DOHH2 (cell line): ENCODE data around the gene DACH1.

Experiments used
- H3F3A ChIP-seq: fragments of 200-600 bp; sonication (generic), shearing (Covaris generic); 2 replicates; pipeline ENCODE4 v1.6.0; 2016; ENCODE audit warnings: antibody characterized with exemption, mild to moderate bottlenecking; ENCODE audit not compliant: control insufficient read depth, insufficient read depth
- H3K27ac ChIP-seq: fragments of 200-600 bp; sonication (generic); 2 replicates; pipeline ENCODE4 v1.5.1; 2014; ENCODE audit warnings: low read depth, mild to moderate bottlenecking, low read length, moderate library complexity
- H3K27me3 ChIP-seq: fragments of 200-600 bp; sonication (generic); 2 replicates; pipeline ENCODE4 v1.6.1; 2014; ENCODE audit warnings: mild to moderate bottlenecking, low read length, mixed read lengths; ENCODE audit not compliant: control insufficient read depth
- H3K36me3 ChIP-seq: fragments of 200-600 bp; sonication (generic); 2 replicates; pipeline ENCODE4 v1.6.1; 2014; ENCODE audit warnings: mild to moderate bottlenecking, low read length, moderate library complexity, mixed read lengths; ENCODE audit not compliant: control insufficient read depth
- H3K4me1 ChIP-seq: fragments of 200-600 bp; sonication (generic); 2 replicates; pipeline ENCODE4 v1.6.1; 2014; ENCODE audit warnings: mild to moderate bottlenecking, low read length, mixed read lengths; ENCODE audit not compliant: control insufficient read depth
- H3K4me2 ChIP-seq: fragments of 200-600 bp; sonication (generic); 2 replicates; pipeline ENCODE4 v1.6.0; 2014; ENCODE audit warnings: mild to moderate bottlenecking, low read length, moderate library complexity
- H3K4me3 ChIP-seq: fragments of 200-600 bp; sonication (generic); 2 replicates; pipeline ENCODE4 v1.5.1; 2014; ENCODE audit warnings: mild to moderate bottlenecking, low read length, mixed read lengths
- H3K79me2 ChIP-seq: fragments of 200-600 bp; sonication (generic); 2 replicates; pipeline ENCODE4 v1.6.1; 2014; ENCODE audit warnings: mild to moderate bottlenecking, low read length, mixed read lengths; ENCODE audit not compliant: control insufficient read depth
- H3K9me2 ChIP-seq: fragments of 200-600 bp; sonication (generic); replicated peaks from 2 replicates; pipeline ENCODE4 v1.6.1; 2014; ENCODE audit warnings: mild to moderate bottlenecking, low read length, mixed read lengths; ENCODE audit not compliant: control insufficient read depth
- H3K9me3 ChIP-seq: fragments of 200-600 bp; sonication (generic); 2 replicates; pipeline ENCODE4 v1.6.1; 2014; ENCODE audit warnings: antibody characterized with exemption, low read length, mixed read lengths; ENCODE audit not compliant: control insufficient read depth, insufficient read depth
- H4K20me1 ChIP-seq: fragments of 200-600 bp; sonication (generic); 2 replicates; pipeline ENCODE4 v1.6.0; 2014; ENCODE audit warnings: low read depth, mild to moderate bottlenecking, antibody characterized with exemption, low read length, moderate library complexity; ENCODE audit not compliant: control insufficient read depth, insufficient read depth
- CTCF ChIP-seq: fragments of 200-600 bp; sonication (generic); IDR thresholded peaks from one replicate; pipeline ENCODE4 v1.5.1; 2014; ENCODE audit warnings: antibody characterized with exemption, mild to moderate bottlenecking, low read depth, low read length; ENCODE audit not compliant: poor library complexity, severe bottlenecking
- EZH2phosphoT487 ChIP-seq: fragments of 200-600 bp; sonication (generic); IDR thresholded peaks from 2 replicates; pipeline ENCODE4 v1.6.1; 2017; ENCODE audit warnings: borderline replicate concordance, mild to moderate bottlenecking, antibody characterized with exemption, low read length, moderate library complexity, mixed read lengths

The DACH1 gene

GRCh38 chr13:71618159-71618558 lies 248.8 kb downstream of the DACH1 start:
- Histone ChIP-seq H3K4me3 (no peak overlapping the region), H3K9me3 (no peaks in the 10 kb centered on the region), H3K4me1 (no peaks in the 10 kb centered on the region), H3K27me3 (no peaks in the 10 kb centered on the region), H3K27ac (no peak overlapping the region), H4K20me1 (no peaks in the 10 kb centered on the region), H3K4me2 (no peak overlapping the region), H3K9me2 (no peaks in the 10 kb centered on the region), H3K36me3 (no peaks in the 10 kb centered on the region), H3K79me2 (no peaks in the 10 kb centered on the region), H3F3A (no peaks in the 10 kb centered on the region)
- TF ChIP-seq EZH2phosphoT487 (no peak), CTCF (no peak)

- H3K27me3 ChIP-seq: no peaks in the 10 kb centered on the region
- TF ChIP-seq CTCF (no peak), EZH2phosphoT487 (no peak)
Observed at GRCh38 chr13:71617265-71617664, 249.7 kb downstream of the DACH1 start.

GRCh38 chr13:71613066-71613745 lies 253.8 kb downstream of the DACH1 start:
- no peaks in the 10 kb centered on the region for H3K9me2 ChIP-seq
- H3K4me2 ChIP-seq: no peak overlapping the region
- no peak overlapping the region for H3K27ac ChIP-seq
- no peaks in the 10 kb centered on the region for H3F3A ChIP-seq
- no peak for TF ChIP-seq CTCF
- TF ChIP-seq EZH2phosphoT487: no peak
- H3K36me3 ChIP-seq: no peaks in the 10 kb centered on the region
- no peaks in the 10 kb centered on the region for H3K9me3 ChIP-seq
- H3K27me3 ChIP-seq: no peaks in the 10 kb centered on the region
- H3K79me2 ChIP-seq: no peaks in the 10 kb centered on the region
- H3K4me1 ChIP-seq: no peaks in the 10 kb centered on the region
- no peaks in the 10 kb centered on the region for H4K20me1 ChIP-seq
- H3K4me3 ChIP-seq: no peak overlapping the region

More at GRCh38 chr13:71617265-71617664, 249.7 kb downstream of the DACH1 start:
- no peaks in the 10 kb centered on the region for H3K9me3 ChIP-seq
- H3K4me2 ChIP-seq: no peak overlapping the region
- H3K79me2 ChIP-seq: no peaks in the 10 kb centered on the region
- no peak overlapping the region for H3K4me3 ChIP-seq
- H4K20me1 ChIP-seq: no peaks in the 10 kb centered on the region
- H3K9me2 ChIP-seq: no peaks in the 10 kb centered on the region
- no peak overlapping the region for H3K27ac ChIP-seq
- no peaks in the 10 kb centered on the region for H3F3A ChIP-seq
- no peaks in the 10 kb centered on the region for H3K4me1 ChIP-seq
- no peaks in the 10 kb centered on the region for H3K36me3 ChIP-seq
